ENCODE measurements around the gene ATG14.

ATG14 gene

GRCh38 chr14:55317542-55318306, 93.9 kb downstream of the ATG14 start:
- Histone ChIP-seq H3K36me3 (replicated peaks) (peaks cover 3% of the 10 kb centered on the region), H3K27ac (no peak overlapping the region), H3K27me3 (replicated peaks) (no peaks in the 10 kb centered on the region), H3K4me3 (ENCODE audit: low read depth, low read length) (no peak overlapping the region)
- no peak for TF ChIP-seq CTCF (IDR thresholded peaks at IDR 0.05; ENCODE audit: low read depth, low read length, missing control alignments)
- DNase-seq = no peak
- in situ Hi-C loops (cut with HindIII; ENCODE audit: low pct_ligation_motif_present, low sequenced_read_pairs) = no loop called here

GRCh38 chr14:55316564-55316963, 95.1 kb downstream of the ATG14 start:
- in situ Hi-C loops (cut with HindIII; ENCODE audit: low pct_ligation_motif_present, low sequenced_read_pairs) = no loop called here
- DNase-seq = no peak
- no peak for TF ChIP-seq CTCF (IDR thresholded peaks at IDR 0.05; ENCODE audit: low read depth, low read length, missing control alignments)
- Histone ChIP-seq H3K27ac (no peak overlapping the region), H3K4me3 (ENCODE audit: low read depth, low read length) (no peak overlapping the region), H3K36me3 (replicated peaks) (peaks cover 3% of the 10 kb centered on the region), H3K27me3 (replicated peaks) (no peaks in the 10 kb centered on the region)

All from brain microvascular endothelial cell (primary cell).